ENCODE results near the gene MRAS. TPM values are rescaled to one million over a fixed set of nuclear protein-coding genes. Genes with fewer than 3 reads are reported as not detected.

MRAS gene
- total and polyA plus RNA-seq, 8 donors: 2.3 to 12.6 (median 4.7) TPM

DNA sequence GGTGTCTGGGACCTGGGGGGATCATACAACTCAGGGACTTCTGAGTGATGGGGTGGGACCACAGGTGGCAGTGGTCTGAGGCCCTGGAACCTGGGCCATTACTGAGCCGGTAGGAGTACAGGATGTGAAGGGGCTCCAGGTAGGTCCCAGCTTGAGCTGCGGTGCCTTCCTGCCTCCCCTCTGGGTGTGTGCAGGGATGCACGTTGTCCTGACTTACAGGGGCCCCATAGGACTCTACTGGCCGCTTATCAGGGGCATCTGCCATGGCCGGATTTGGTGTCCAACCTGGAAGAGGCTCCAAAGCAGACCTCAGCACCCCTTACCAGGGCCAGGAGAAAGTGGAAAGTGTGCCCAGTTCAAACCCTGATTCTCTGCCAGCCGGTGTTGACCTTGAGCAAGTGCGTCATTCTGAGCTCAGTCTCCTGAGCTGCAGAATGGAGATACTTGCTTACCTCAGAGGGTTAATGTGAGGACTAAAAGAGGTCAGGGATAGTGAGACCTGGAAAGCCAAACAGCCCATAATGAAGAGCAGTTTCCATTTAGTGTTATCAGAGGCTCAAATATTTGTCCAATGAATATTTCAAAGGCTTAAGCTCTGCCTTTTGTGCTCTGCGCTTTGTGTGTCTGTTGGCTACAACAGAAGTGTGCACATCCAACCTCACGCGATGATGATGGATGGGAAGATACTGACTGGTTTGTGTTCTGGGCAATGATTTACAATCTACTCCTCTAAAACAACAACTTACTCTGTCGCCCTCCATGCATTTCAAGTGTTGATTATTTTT is 50.6 kb downstream of the MRAS start:
- intact Hi-C loops (cut with DNase I): no loop called here
- WGBS, 2 donors: 56% methylated on average over 11 of the region's 11 CpGs
- Histone ChIP-seq H3K27ac (no peak overlapping the region), H3K4me3 (no peak overlapping the region), H3K27me3 (no peaks in the 10 kb centered on the region), H3K9me3 (no peaks in the 10 kb centered on the region), H3K4me1 (peaks cover 0 to 4% (median 0%) of the 10 kb centered on the region in 3 donors), H3K36me3 (no peaks in the 10 kb centered on the region)
- peak; percentile 45 to 76 (median 64) for ATAC-seq
- DNase-seq: peak in 1 of 6 donors; percentile 42
- TF ChIP-seq CTCF (IDR thresholded peaks at IDR 0.05): no peak
- no peak for FAIRE-seq

GRCh38 chr3:138399766-138400165 is 51.4 kb downstream of the MRAS start:
- no peak overlapping the region for H3K4me3 ChIP-seq
- intact Hi-C loops (cut with DNase I): no loop called here
- WGBS, 2 donors: 60 to 66% methylated on average over 10 of the region's 10 CpGs
- no peaks in the 10 kb centered on the region for H3K9me3 ChIP-seq
- ATAC-seq (no peak), FAIRE-seq (no peak), DNase-seq (no peak)
- H3K27ac ChIP-seq: no peak overlapping the region
- TF ChIP-seq CTCF (IDR thresholded peaks at IDR 0.05): no peak
- no peaks in the 10 kb centered on the region for H3K36me3 ChIP-seq
- H3K27me3 ChIP-seq: no peaks in the 10 kb centered on the region
- H3K4me1 ChIP-seq: peaks cover 0 to 4% (median 0%) of the 10 kb centered on the region in 3 donors

DNA sequence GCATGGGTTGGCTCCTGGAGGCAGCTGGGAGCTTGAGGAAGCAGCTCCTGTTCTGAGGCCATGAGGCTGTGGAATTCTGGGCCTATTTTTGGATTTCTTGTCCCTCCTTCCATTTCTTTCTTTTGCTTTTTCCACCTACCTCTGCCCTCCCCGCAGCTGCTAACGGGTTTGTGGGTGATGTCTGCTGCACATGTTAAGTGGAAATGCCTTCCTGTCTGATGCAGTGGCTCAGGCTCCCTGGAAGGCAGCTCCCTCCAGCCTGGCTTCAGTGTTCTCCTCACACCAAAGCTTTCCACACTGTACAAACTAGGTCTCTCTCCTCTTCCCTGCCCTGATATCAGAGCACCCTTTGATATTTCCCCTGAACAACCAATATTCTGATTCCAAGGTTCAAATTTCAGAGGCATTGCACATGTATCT is 52.3 kb downstream of the MRAS start:
- no peak for ATAC-seq
- 75 to 93% methylated on average over 2 of the region's 2 CpGs for WGBS, 2 donors
- intact Hi-C loops (cut with DNase I): no loop called here
- Histone ChIP-seq H3K4me1 (peaks cover 0 to 4% (median 0%) of the 10 kb centered on the region in 3 donors), H3K27me3 (no peaks in the 10 kb centered on the region), H3K27ac (no peak overlapping the region), H3K4me3 (no peak overlapping the region), H3K36me3 (no peaks in the 10 kb centered on the region), H3K9me3 (no peaks in the 10 kb centered on the region)
- TF ChIP-seq CTCF (IDR thresholded peaks at IDR 0.05): no peak
- no peak for DNase-seq
- no peak for FAIRE-seq

DNA sequence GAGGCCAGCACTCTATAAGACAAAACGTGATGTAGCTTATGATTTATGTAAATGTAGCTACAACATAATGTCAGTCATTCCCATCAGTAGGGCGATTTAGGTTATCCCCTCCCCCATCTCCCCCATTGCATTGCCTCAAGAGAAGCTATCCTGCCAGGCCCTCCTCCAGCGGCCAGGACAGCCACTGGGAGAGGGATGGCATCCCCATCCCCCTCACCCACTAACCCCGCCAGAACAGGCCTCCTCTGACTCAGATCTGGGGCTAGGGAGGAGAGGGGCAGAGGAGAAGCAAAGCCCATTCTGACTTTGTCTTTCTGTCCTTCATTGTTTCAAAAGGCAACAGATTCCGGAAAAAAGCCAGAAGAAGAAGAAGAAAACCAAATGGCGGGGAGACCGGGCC is 53.5 kb downstream of the MRAS start:
- no peak for TF ChIP-seq CTCF (IDR thresholded peaks at IDR 0.05)
- DNase-seq (no peak), ATAC-seq (no peak), FAIRE-seq (no peak)
- H3K36me3 ChIP-seq: no peaks in the 10 kb centered on the region
- no peak overlapping the region for H3K4me3 ChIP-seq
- H3K27ac ChIP-seq: no peak overlapping the region
- 90 to 92% methylated on average over 7 of the region's 7 CpGs for WGBS, 2 donors
- H3K27me3 ChIP-seq: no peaks in the 10 kb centered on the region
- no peaks in the 10 kb centered on the region for H3K9me3 ChIP-seq
- H3K4me1 ChIP-seq: peaks cover 0 to 4% (median 0%) of the 10 kb centered on the region in 3 donors
- intact Hi-C loops (cut with DNase I): no loop called here

DNA sequence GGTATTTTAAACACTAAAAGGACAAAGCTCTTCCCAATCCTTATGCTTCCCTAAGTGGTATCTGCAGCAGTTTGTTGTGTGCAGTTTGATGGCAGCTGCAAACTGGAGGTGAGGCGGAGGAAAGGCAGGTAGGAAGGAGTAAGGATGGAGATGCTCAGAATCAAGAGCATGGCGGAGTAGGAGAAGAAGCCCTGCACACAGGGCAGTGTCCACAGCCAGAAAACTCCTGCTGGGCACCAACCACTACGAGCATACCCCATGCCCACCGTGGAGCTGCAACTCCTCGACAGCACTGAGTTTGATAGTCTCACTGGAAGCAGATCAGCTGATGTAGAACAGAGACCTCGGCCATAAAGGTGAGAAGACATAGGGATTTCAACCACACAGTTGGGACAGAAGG is 55.7 kb downstream of the MRAS start:
- no peak overlapping the region for H3K27ac ChIP-seq
- ATAC-seq: no peak
- H3K4me1 ChIP-seq: no peaks in the 10 kb centered on the region
- H3K27me3 ChIP-seq: no peaks in the 10 kb centered on the region
- no peaks in the 10 kb centered on the region for H3K36me3 ChIP-seq
- intact Hi-C loops (cut with DNase I): no loop called here
- no peak overlapping the region for H3K4me3 ChIP-seq
- TF ChIP-seq CTCF (IDR thresholded peaks at IDR 0.05): no peak
- no peaks in the 10 kb centered on the region for H3K9me3 ChIP-seq
- 94 to 97% methylated on average over 6 of the region's 6 CpGs for WGBS, 2 donors
- no peak for DNase-seq
- FAIRE-seq: no peak
